GM12878 (cell line): ENCODE results near the gene CCL7. TPM values are rescaled to one million over a fixed set of nuclear protein-coding genes. Genes with fewer than 3 reads are reported as not detected.

Experiments
- ATAC-seq: fragments of 200-7000 bp; cut with Tn5 transposase; 3 replicates; pipeline ENCODE4 v1.9.1; 2020; ENCODE audit warnings: mild to moderate bottlenecking, moderate library complexity
- BruUV-seq: library from RNA; stranded (reverse); fragments of 400-500 nt; replicated peaks from 2 replicates; lab custom pipeline; 2021; lab: Mats Ljungman, UMichigan
- CTCF ChIA-PET: fragments of 300-600 bp; sonication (Branson Sonifier 250); formaldehyde crosslinking; extraction: SDS; loops from one replicate; lab custom pipeline; 2021; ENCODE audit warnings: inconsistent platforms; lab: Yijun Ruan, JAX
- POLR2A ChIA-PET: fragments of 350-600 bp; formaldehyde crosslinking; extraction: SDS; loops from one replicate; lab custom pipeline; 2021; ENCODE audit warnings: inconsistent platforms; lab: Charles Lee
- RAD21 ChIA-PET: fragments of 300-600 bp; sonication (Branson Sonifier 250); formaldehyde crosslinking; loops from one replicate; lab custom pipeline; 2023; ENCODE audit warnings: antibody characterized with exemption; ENCODE audit not compliant: unreplicated experiment; lab: Charles Lee
- SMC1A ChIA-PET: fragments of 300-600 bp; sonication (Branson Sonifier 250); formaldehyde crosslinking; loops from one replicate; lab custom pipeline; 2023; ENCODE audit not compliant: unreplicated experiment, uncharacterized antibody; lab: Charles Lee
- DNase-seq: peaks from one replicate; pipeline ENCODE4 v3.0.0-alpha.2; 2011; ENCODE audit warnings: low read depth, low spot score
- FAIRE-seq: peaks from 3 replicates; lab custom pipeline; 2011; peaks lifted over from hg19 to GRCh38; lab: Jason Lieb, UNC
- H2AFZ ChIP-seq: 2 replicates; pipeline ENCODE4 v1.6.0; 2011; ENCODE audit warnings: low read depth, low read length, control low read depth; ENCODE audit not compliant: control insufficient read depth
- H3K27ac ChIP-seq: 2 replicates; pipeline ENCODE4 v1.5.1; 2011; ENCODE audit warnings: control low read depth; ENCODE audit not compliant: control insufficient read depth, insufficient read depth
- H3K27me3 ChIP-seq, 2 experiments: replicated peaks in 1 of 2; 2 replicates each; pipeline versions ENCODE4 v1.6.0 to v1.6.1; 2011; ENCODE audit warnings: low read length in 1 of 2; ENCODE audit not compliant: control insufficient read depth in 2 of 2, insufficient read depth in 2 of 2
- H3K36me3 ChIP-seq, 2 experiments: 2 replicates each; pipeline ENCODE4 v1.5.1; 2011; ENCODE audit warnings: low read length in 1 of 2; ENCODE audit not compliant: control insufficient read depth in 2 of 2, insufficient read depth in 2 of 2
- H3K4me1 ChIP-seq: 2 replicates; pipeline ENCODE4 v1.6.1; 2011; ENCODE audit warnings: mild to moderate bottlenecking, low read length, moderate library complexity, mixed read lengths; ENCODE audit not compliant: control insufficient read depth, insufficient read depth
- H3K4me2 ChIP-seq: 2 replicates; pipeline ENCODE4 v1.6.0; 2011; ENCODE audit warnings: control low read depth; ENCODE audit not compliant: control insufficient read depth, insufficient read depth
- H3K4me3 ChIP-seq: fragments of 200-600 bp; sonication (generic); 2 replicates; pipeline ENCODE4 v1.5.1; 2016
- H3K79me2 ChIP-seq: 2 replicates; pipeline ENCODE4 v1.6.0; 2011; ENCODE audit warnings: low read length; ENCODE audit not compliant: control insufficient read depth, insufficient read depth
- H3K9ac ChIP-seq: 2 replicates; pipeline ENCODE4 v1.8.0; 2011; ENCODE audit warnings: low read length, control low read depth, mixed read lengths; ENCODE audit not compliant: control insufficient read depth, insufficient read depth
- H3K9me3 ChIP-seq: replicated peaks from 3 replicates; pipeline ENCODE4 v1.5.1; 2011; ENCODE audit warnings: mild to moderate bottlenecking, low read length; ENCODE audit not compliant: control insufficient read depth, insufficient read depth
- H4K20me1 ChIP-seq: 2 replicates; pipeline ENCODE4 v1.6.0; 2011; ENCODE audit not compliant: control insufficient read depth, insufficient read depth
- CREB1 ChIP-seq: IDR thresholded peaks from 2 replicates; pipeline ENCODE4 v1.6.1; 2012; ENCODE audit warnings: low read depth, mild to moderate bottlenecking, inconsistent platforms
- CREM ChIP-seq: IDR thresholded peaks from 2 replicates; pipeline ENCODE4 v1.6.1; 2014; ENCODE audit warnings: antibody characterized with exemption, low read depth
- ETV6 ChIP-seq, 2 experiments: fragments of 450-650 bp in 1 of 2; IDR thresholded peaks in 1 of 2; conservative IDR thresholded peaks in 1 of 2; 2 replicates each; pipeline ENCODE4 v1.6.1; 2014; ENCODE audit warnings: antibody characterized with exemption in 1 of 2, borderline replicate concordance in 1 of 2, low read depth in 1 of 2, mild to moderate bottlenecking in 1 of 2, moderate library complexity in 1 of 2
- GATAD2B ChIP-seq: fragments of 450-650 bp; conservative IDR thresholded peaks from 2 replicates; pipeline ENCODE4 v1.6.1; 2017; ENCODE audit warnings: low read depth, mild to moderate bottlenecking, moderate library complexity
- HDGF ChIP-seq: fragments of 450-650 bp; IDR thresholded peaks from 2 replicates; pipeline ENCODE4 v1.6.1; 2016; ENCODE audit warnings: antibody characterized with exemption
- IRF4 ChIP-seq: IDR thresholded peaks from 2 replicates; pipeline ENCODE4 v1.6.1; 2011; ENCODE audit warnings: low read depth, low read length
- IRF5 ChIP-seq: fragments of 450-650 bp; IDR thresholded peaks from 2 replicates; pipeline ENCODE4 v1.6.1; 2017; ENCODE audit warnings: borderline replicate concordance
- MYC ChIP-seq: IDR thresholded peaks from 2 replicates; pipeline ENCODE4 v1.6.1; 2011; ENCODE audit warnings: mild to moderate bottlenecking, low read length, moderate library complexity, inconsistent platforms; ENCODE audit not compliant: insufficient read depth, insufficient replicate concordance, insufficient read length, severe bottlenecking
- PAX5 ChIP-seq: IDR thresholded peaks from 2 replicates; pipeline ENCODE4 v1.6.1; 2011; ENCODE audit warnings: low read depth, low read length, borderline replicate concordance
- SKIL ChIP-seq: fragments of 450-650 bp; IDR thresholded peaks from 2 replicates; pipeline ENCODE4 v1.6.1; 2017; ENCODE audit warnings: mild to moderate bottlenecking, low read depth, inconsistent platforms; ENCODE audit not compliant: poor library complexity, severe bottlenecking
- SPI1 ChIP-seq: IDR thresholded peaks from 2 replicates; pipeline ENCODE4 v1.6.1; 2011; ENCODE audit warnings: low read depth, mild to moderate bottlenecking, low read length, moderate library complexity, borderline replicate concordance; ENCODE audit not compliant: insufficient read depth
- SREBF1 ChIP-seq: IDR thresholded peaks from 2 replicates; pipeline ENCODE4 v1.6.1; 2012; ENCODE audit warnings: mild to moderate bottlenecking, low read length
- USF2 ChIP-seq: IDR thresholded peaks from 2 replicates; pipeline ENCODE4 v1.6.1; 2011; ENCODE audit warnings: low read depth, low read length, improper control_type of control experiment, borderline replicate concordance
- WRNIP1 ChIP-seq: IDR thresholded peaks from 2 replicates; pipeline ENCODE4 v1.6.1; 2011; ENCODE audit warnings: low read depth, low read length, improper control_type of control experiment, borderline replicate concordance
- ZNF274 ChIP-seq: IDR thresholded peaks from one replicate; pipeline ENCODE4 v1.8.0; 2011; ENCODE audit not compliant: insufficient read length, insufficient read depth
- ZNF687 ChIP-seq: fragments of 450-650 bp; IDR thresholded peaks from 2 replicates; pipeline ENCODE4 v1.6.1; 2017; ENCODE audit warnings: mild to moderate bottlenecking, moderate library complexity
- WGBS: methylation state at CpG from one replicate; pipeline ENCODE4 v1.1.6; 2016; ENCODE audit warnings: low lambda C conversion rate; ENCODE audit not compliant: insufficient replicate concordance, insufficient coverage; ENCODE audit errors: missing lambda C conversion rate; 5-methylcytosine and 5-hydroxymethylcytosine counted together
- in situ Hi-C: fragments of 300-500 bp; cut with MboI; formaldehyde crosslinking; loops from 9 replicates; pipeline ENCODE4 v1.14.3; 2018; ENCODE audit warnings: mixed read lengths
- intact Hi-C: fragments of 100-400 bp; cut with micrococcal nuclease; formaldehyde crosslinking; loops from one replicate; pipeline ENCODE4 v1.14.2; 2022; ENCODE audit not compliant: unreplicated experiment
- polyA plus RNA-seq, 11 experiments: library from polyadenylated mRNA; depleted of rRNA in 4 of 11; unstranded in 6 of 11; stranded (reverse) in 5 of 11; fragments of >200 nt; fragmentation: Nextera tagmentation in 4 of 11; fragmentation: Illumina TruSeq in 1 of 11; extraction: Ambion mirVana in 4 of 11; extraction: Trizol in 1 of 11; gene quantifications; 1 replicate in 1 of 11; 2 replicates in 10 of 11; pipeline versions ENCODE4 v1.2.1 to v1.2.3, GENCODE V29; 2011 to 2016; ENCODE audit warnings: inconsistent platforms in 2 of 11, missing spikeins in 2 of 11, low read depth in 1 of 11
- total RNA-seq, 4 experiments: library from RNA; depleted of rRNA in 3 of 4; stranded (reverse); fragments of >200 nt in 3 of 4; fragmentation: Illumina TruSeq in 1 of 4; extraction: Trizol in 1 of 4; gene quantifications; 2 replicates each; pipeline versions ENCODE4 v1.2.1 to v1.2.3, GENCODE V29; 2013 to 2021

CCL7 gene
- total and polyA plus RNA-seq, 10 of the 15 experiments (the other 5 are each of a cell fraction or from before 2014, with no cell fraction given), result not detected

- WGBS, result 0% methylated on average over 3 of the region's 3 CpGs
- no peak overlapping the region for H3K9ac ChIP-seq
- H3K27me3 ChIP-seq, result peaks cover 0 to 1% of the 10 kb centered on the region in 2 experiments; a peak in 1 of 4 replicates
- DNase-seq (no peak), FAIRE-seq (no peak), ATAC-seq (no peak)
- no peaks in the 10 kb centered on the region for H3K79me2 ChIP-seq
- BruUV-seq, result no TSS peak
- ChIA-PET POLR2A (no interaction called here), CTCF (interaction anchor here (0.9 kb wide), 1 partner anchor 9 kb away, joined by 3 read pairs; no protein-coding TSS in a partner anchor), RAD21 (no interaction called here)
- H3K4me1 ChIP-seq, result no peaks in the 10 kb centered on the region
- no peak overlapping the region for H3K4me2 ChIP-seq
- no peak overlapping the region for H3K27ac ChIP-seq
- in situ Hi-C loops, result no loop called here
- no peaks in the 10 kb centered on the region for H3K36me3 ChIP-seq
- H2AFZ ChIP-seq, result no peak overlapping the region
- no peaks in the 10 kb centered on the region for H3K9me3 ChIP-seq
- no peaks in the 10 kb centered on the region for H4K20me1 ChIP-seq
- TF ChIP-seq MYC (no peak), SREBF1 (no peak), IRF4 (no peak), CREB1 (no peak), CREM (no peak), SPI1 (no peak), ZNF274 (no peak), PAX5 (no peak), WRNIP1 (no peak), IRF5 (no peak), ETV6 (conservative IDR thresholded peaks at IDR 0.05 in 1 of 2, IDR thresholded peaks at IDR 0.05 in 1 of 2; ENCODE audit: borderline replicate concordance in 1 of 2, low read depth in 1 of 2) (no peak), USF2 (no peak), ZNF687 (no peak), GATAD2B (no peak), HDGF (no peak), SKIL (no peak)
- TF ChIP-seq, all 136 proteins: peak for 0
- SMC1A ChIA-PET, result no interaction called here
- no peak overlapping the region for H3K4me3 ChIP-seq
- intact Hi-C loops, result no loop called here
These were observed 4.3 kb upstream of the CCL7 start for GRCh38 chr17:34265711-34266110.
